Stimulated activated CD8-positive, alpha-beta memory T cell treated with anti-CD3 and anti-CD28 coated beads, Interleukin-15, amount 100 ng/mL, for 48 hours (primary cell): Measurements from ENCODE around the gene OLFM2.
"Not testable (repeated sequence)": the region's sequence is repeated elsewhere in the genome, so short reads cannot be mapped to it uniquely, and the experiment has no call there.

Experiments
- DNase-seq, 2 donors: peaks; one replicate each; pipeline ENCODE4 v3.0.0-alpha.2; 2020; ENCODE audit warnings: low read depth in 2 of 2

Gene OLFM2

GRCh38 chr19:9943744-9944143 lies 7.4 kb upstream of the OLFM2 start:
- no peak for DNase-seq

- no peak for DNase-seq
Measured at GRCh38 chr19:9941671-9942070, 5.4 kb upstream of the OLFM2 start.

- DNase-seq, result no peak
Measured at GRCh38 chr19:9941231-9941630, 4.9 kb upstream of the OLFM2 start.

- no peak for DNase-seq
Measured at GRCh38 chr19:9940778-9941177, 4.5 kb upstream of the OLFM2 start.

GRCh38 chr19:9939301-9939913 lies 3.1 kb upstream of the OLFM2 start:
- DNase-seq, result no peak

- no peak for DNase-seq
Measured at GRCh38 chr19:9937001-9937411, 691 bp upstream of the OLFM2 start.

GRCh38 chr19:9935506-9936325 lies 599 bp downstream of the OLFM2 start:
- DNase-seq, result no peak

GRCh38 chr19:9934132-9934950 lies 2.0 kb downstream of the OLFM2 start:
- DNase-seq, result peak; percentile 68 to 71

- no peak for DNase-seq
Measured at GRCh38 chr19:9932835-9933234, 3.5 kb downstream of the OLFM2 start.

- no peak for DNase-seq
Measured at GRCh38 chr19:9931629-9932028, 4.7 kb downstream of the OLFM2 start.

GRCh38 chr19:9923440-9923839 lies 12.9 kb downstream of the OLFM2 start:
- DNase-seq, result no peak

- DNase-seq, result not testable (repeated sequence)
Measured at GRCh38 chr19:9922782-9923379, 13.4 kb downstream of the OLFM2 start.

GRCh38 chr19:9917321-9917720 lies 19.0 kb downstream of the OLFM2 start:
- DNase-seq, result no peak

GRCh38 chr19:9916719-9917118 lies 19.6 kb downstream of the OLFM2 start:
- DNase-seq, result no peak

- peak; percentile 73 to 77 for DNase-seq
Measured at GRCh38 chr19:9914315-9915207, 21.8 kb downstream of the OLFM2 start.

GRCh38 chr19:9914001-9914314 lies 22.4 kb downstream of the OLFM2 start:
- no peak for DNase-seq

- no peak for DNase-seq
Measured at GRCh38 chr19:9913237-9914000, 22.9 kb downstream of the OLFM2 start.

- no peak for DNase-seq
Measured at GRCh38 chr19:9912551-9913236, 23.6 kb downstream of the OLFM2 start.

GRCh38 chr19:9911524-9912185 lies 24.7 kb downstream of the OLFM2 start:
- no peak for DNase-seq
